ENCODE results near the gene DAP. TPM values are rescaled to one million over a fixed set of nuclear protein-coding genes. Genes with fewer than 3 reads are reported as not detected.

DAP gene
- total RNA-seq, 1 donor from 2014 or later, result 79.8 TPM

DNA sequence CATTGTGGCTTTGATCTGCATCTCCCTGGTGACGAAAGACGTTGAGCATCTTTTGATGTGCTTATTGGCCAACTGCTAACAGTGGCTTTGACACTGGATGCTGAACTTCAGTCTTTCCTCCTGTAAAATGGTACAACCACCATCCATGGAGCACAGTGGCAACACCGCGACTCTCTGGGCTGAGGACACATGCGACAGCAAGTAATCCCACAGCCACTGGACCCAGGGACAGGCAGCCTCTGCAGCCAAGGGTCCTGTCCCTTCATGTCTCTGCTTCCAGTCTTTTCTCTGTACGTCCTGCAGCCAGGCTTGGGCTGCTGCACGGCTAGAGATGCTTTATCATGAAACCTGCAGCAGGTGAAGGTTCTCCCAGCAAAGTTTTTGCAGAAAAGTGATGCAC is 83.5 kb downstream of the DAP start:
- TF ChIP-seq, protein P1, sequence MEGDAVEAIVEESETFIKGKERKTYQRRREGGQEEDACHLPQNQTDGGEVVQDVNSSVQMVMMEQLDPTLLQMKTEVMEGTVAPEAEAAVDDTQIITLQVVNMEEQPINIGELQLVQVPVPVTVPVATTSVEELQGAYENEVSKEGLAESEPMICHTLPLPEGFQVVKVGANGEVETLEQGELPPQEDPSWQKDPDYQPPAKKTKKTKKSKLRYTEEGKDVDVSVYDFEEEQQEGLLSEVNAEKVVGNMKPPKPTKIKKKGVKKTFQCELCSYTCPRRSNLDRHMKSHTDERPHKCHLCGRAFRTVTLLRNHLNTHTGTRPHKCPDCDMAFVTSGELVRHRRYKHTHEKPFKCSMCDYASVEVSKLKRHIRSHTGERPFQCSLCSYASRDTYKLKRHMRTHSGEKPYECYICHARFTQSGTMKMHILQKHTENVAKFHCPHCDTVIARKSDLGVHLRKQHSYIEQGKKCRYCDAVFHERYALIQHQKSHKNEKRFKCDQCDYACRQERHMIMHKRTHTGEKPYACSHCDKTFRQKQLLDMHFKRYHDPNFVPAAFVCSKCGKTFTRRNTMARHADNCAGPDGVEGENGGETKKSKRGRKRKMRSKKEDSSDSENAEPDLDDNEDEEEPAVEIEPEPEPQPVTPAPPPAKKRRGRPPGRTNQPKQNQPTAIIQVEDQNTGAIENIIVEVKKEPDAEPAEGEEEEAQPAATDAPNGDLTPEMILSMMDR (IDR thresholded peaks at IDR 0.05; ENCODE audit: unreplicated experiment), result no peak
- Mint-ChIP-seq H3K9me3 (peaks cover 11% of the 10 kb centered on the region), H3K27ac (no peak overlapping the region), H3K4me1 (peaks cover 5% of the 10 kb centered on the region), H3K36me3 (peaks cover 39% of the 10 kb centered on the region), H3K27me3 (ENCODE audit: low read depth) (peaks cover 15% of the 10 kb centered on the region), H3K4me3 (no peak overlapping the region)
- DNase-seq (ENCODE audit: low spot score in 2 of 2, unreplicated experiment in 2 of 2), result no peak

DNA sequence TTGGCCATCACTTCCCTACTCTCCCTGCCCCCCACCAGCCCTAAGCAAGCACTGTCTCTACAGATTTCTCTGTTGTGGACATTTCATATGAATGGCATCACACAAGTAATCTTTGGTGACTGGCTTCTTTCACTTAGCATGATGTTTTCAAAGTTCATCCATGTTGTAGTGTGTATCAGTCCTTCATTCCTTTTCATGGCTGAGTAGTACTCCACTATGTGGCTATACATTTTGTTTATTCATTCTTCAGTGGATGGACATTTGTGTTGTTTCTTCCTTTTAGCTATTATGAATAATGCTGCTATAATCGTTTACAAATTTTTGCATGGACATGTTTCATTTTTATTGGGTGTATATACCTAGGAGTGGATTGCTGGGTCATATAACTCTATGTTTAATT is 84.1 kb downstream of the DAP start:
- peaks cover 36% of the 10 kb centered on the region for H3K36me3 Mint-ChIP-seq
- peaks cover 15% of the 10 kb centered on the region for H3K27me3 Mint-ChIP-seq (ENCODE audit: low read depth)
- H3K9me3 Mint-ChIP-seq, result peaks cover 11% of the 10 kb centered on the region
- peaks cover 10% of the 10 kb centered on the region for H3K4me1 Mint-ChIP-seq
- no peak overlapping the region for H3K4me3 Mint-ChIP-seq
- no peak for DNase-seq (ENCODE audit: low spot score in 2 of 2, unreplicated experiment in 2 of 2)
- TF ChIP-seq, protein P1 (IDR thresholded peaks at IDR 0.05; ENCODE audit: unreplicated experiment), result no peak
- no peak overlapping the region for H3K27ac Mint-ChIP-seq

DNA sequence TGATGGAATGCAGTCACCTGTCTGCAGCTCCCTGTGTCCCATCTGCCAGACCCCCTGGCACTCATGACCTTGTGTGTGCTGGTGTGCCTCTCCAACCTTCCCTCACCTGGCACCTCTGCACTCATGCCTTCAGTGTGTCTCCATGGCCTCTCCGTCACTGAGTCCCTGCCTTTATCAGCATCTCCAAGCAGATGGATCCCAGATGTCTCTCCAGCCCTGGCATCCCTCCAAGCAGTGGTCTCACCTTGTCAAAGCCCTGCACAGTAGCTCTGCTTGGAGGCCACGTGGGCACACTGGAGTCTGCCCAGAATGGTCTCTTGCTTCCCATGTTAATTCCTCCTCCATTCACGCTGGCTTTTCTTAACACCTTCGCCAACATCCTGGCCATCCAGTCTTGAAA is 84.8 kb downstream of the DAP start:
- DNase-seq (ENCODE audit: low spot score in 2 of 2, unreplicated experiment in 2 of 2), result no peak
- Mint-ChIP-seq H3K36me3 (peaks cover 36% of the 10 kb centered on the region), H3K4me3 (no peak overlapping the region), H3K27ac (no peak overlapping the region), H3K4me1 (peaks cover 12% of the 10 kb centered on the region), H3K27me3 (ENCODE audit: low read depth) (peaks cover 15% of the 10 kb centered on the region), H3K9me3 (peaks cover 11% of the 10 kb centered on the region)
- TF ChIP-seq, protein P1 (IDR thresholded peaks at IDR 0.05; ENCODE audit: unreplicated experiment), result no peak

DNA sequence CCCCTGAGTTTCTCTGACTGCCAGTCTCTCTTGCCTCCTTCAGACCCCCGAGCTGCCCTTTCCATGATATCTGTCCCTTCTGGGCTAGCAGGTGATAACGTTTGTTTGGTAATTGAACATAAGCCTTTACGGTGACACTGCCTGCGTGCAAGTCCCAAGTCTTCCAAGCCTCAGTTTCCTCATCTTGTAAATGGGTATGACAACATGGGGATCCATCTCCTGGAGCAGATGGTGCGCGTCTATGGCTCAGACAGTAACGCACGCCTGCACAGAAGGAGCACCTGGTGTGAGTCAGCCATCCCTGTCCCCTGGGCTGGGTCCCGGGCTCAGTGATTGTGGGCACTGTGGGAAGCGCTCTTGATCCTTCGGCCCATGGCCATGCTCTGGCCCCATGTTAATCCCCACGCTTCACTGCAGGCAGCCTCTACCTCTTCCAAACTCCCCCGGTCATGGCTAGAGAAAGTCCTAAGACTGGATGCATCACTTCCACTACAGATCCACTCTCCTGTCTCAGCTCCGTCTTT is 85.8 kb downstream of the DAP start:
- peaks cover 31% of the 10 kb centered on the region for H3K36me3 Mint-ChIP-seq
- peaks cover 12% of the 10 kb centered on the region for H3K4me1 Mint-ChIP-seq
- no peak overlapping the region for H3K4me3 Mint-ChIP-seq
- H3K27ac Mint-ChIP-seq, result no peak overlapping the region
- peaks cover 11% of the 10 kb centered on the region for H3K9me3 Mint-ChIP-seq
- no peak for DNase-seq (ENCODE audit: low spot score in 2 of 2, unreplicated experiment in 2 of 2)
- TF ChIP-seq, protein P1 (IDR thresholded peaks at IDR 0.05; ENCODE audit: unreplicated experiment), result no peak
- peaks cover 18% of the 10 kb centered on the region for H3K27me3 Mint-ChIP-seq (ENCODE audit: low read depth)

DNA sequence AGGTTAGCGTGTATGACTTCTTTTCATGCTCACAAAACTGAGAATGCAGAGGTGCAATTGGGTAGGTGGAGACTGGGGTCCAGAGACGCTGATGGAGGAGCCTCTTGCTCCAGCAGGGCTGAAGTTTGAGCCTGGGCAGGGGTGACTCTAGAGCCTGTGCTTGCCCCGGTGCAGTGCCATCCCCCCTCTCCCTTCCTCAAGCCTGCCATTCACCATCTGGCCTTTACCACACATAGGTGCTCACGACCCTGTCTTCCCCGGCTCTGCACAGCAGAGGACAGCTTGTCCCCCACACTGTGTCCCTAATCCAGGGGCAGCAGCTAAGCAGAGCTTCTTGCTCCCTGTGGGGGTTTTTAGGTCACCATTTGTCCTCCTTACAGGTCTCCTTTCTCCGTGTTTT is 86.5 kb downstream of the DAP start:
- Mint-ChIP-seq H3K4me3 (no peak overlapping the region), H3K27me3 (ENCODE audit: low read depth) (peaks cover 18% of the 10 kb centered on the region), H3K4me1 (peaks cover 12% of the 10 kb centered on the region), H3K27ac (no peak overlapping the region), H3K36me3 (peaks cover 25% of the 10 kb centered on the region), H3K9me3 (peaks cover 11% of the 10 kb centered on the region)
- no peak for DNase-seq (ENCODE audit: low spot score in 2 of 2, unreplicated experiment in 2 of 2)
- TF ChIP-seq, protein P1 (IDR thresholded peaks at IDR 0.05; ENCODE audit: unreplicated experiment), result no peak

DNA sequence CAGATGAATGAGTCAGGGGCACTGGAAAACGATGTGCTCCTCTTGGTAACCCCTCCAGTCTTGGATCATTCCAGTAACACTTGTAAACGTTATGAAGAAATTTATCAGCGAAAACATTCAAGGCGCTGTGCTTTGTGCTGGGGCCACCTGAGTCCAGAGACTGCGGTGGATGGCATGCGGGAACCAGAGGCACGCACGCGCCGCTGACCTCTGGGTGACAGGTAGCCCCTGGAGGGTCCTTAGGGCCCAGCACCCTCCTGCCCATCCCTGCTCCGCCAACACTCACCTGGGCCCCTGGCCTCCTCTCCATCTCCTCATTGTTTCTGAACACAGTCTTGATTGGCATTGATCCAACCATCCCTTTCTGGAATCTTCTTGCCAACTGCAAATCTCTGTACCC is 86.9 kb downstream of the DAP start:
- no peak for DNase-seq (ENCODE audit: low spot score in 2 of 2, unreplicated experiment in 2 of 2)
- Mint-ChIP-seq H3K4me3 (no peak overlapping the region), H3K27ac (no peak overlapping the region), H3K9me3 (peaks cover 11% of the 10 kb centered on the region), H3K36me3 (peaks cover 25% of the 10 kb centered on the region), H3K4me1 (peaks cover 12% of the 10 kb centered on the region), H3K27me3 (ENCODE audit: low read depth) (peaks cover 18% of the 10 kb centered on the region)
- TF ChIP-seq, protein P1 (IDR thresholded peaks at IDR 0.05; ENCODE audit: unreplicated experiment), result no peak
